HepG2 (cell line): ENCODE results near the gene RNLS. TPM values are rescaled to one million over a fixed set of nuclear protein-coding genes. Genes with fewer than 3 reads are reported as not detected.

Experiments used
- ATAC-seq: fragments of 200-7000 bp; cut with Tn5 transposase; 3 replicates; pipeline ENCODE4 v1.9.1; 2020; ENCODE audit warnings: mild to moderate bottlenecking, moderate library complexity
- BruUV-seq: library from RNA; stranded (reverse); fragments of 400-500 nt; replicated peaks from 2 replicates; lab custom pipeline; 2021; lab: Mats Ljungman, UMichigan
- CTCF ChIA-PET: fragments of 300-600 bp; formaldehyde crosslinking; extraction: SDS; loops from one replicate; lab custom pipeline; 2021; ENCODE audit warnings: low total read pairs, inconsistent platforms, low intra/inter-chr PET ratio; lab: Yijun Ruan, JAX
- POLR2A ChIA-PET: fragments of 350-600 bp; sonication (Branson Sonifier 250); formaldehyde crosslinking; loops from one replicate; lab custom pipeline; 2020; ENCODE audit warnings: antibody characterized with exemption, inconsistent platforms; lab: Yijun Ruan, JAX
- DNase-seq: peaks from one replicate; pipeline ENCODE4 v3.0.0-alpha.2; 2015; ENCODE audit warnings: low spot score
- FAIRE-seq: peaks from 3 replicates; lab custom pipeline; 2011; peaks lifted over from hg19 to GRCh38; lab: Jason Lieb, UNC
- H2AFZ ChIP-seq: one replicate; pipeline ENCODE4 v1.6.1; 2011; ENCODE audit warnings: low read length, inconsistent platforms
- H3K27ac ChIP-seq: fragments of 300-600 bp; 3 replicates; pipeline ENCODE4 v1.8.0; 2011; ENCODE audit warnings: mixed run types, mild to moderate bottlenecking, mixed read lengths, low read length, inconsistent platforms; ENCODE audit not compliant: insufficient read depth; ENCODE audit errors: extremely low read length
- H3K27me3 ChIP-seq, 2 experiments: fragments of 200-600 bp in 1 of 2; 2 replicates in 1 of 2; 3 replicates in 1 of 2; pipeline versions ENCODE4 v1.6.0 to v1.8.0; 2011; ENCODE audit warnings: low read length in 2 of 2, mild to moderate bottlenecking in 2 of 2, moderate library complexity in 2 of 2, inconsistent platforms in 1 of 2; ENCODE audit not compliant: insufficient read depth in 2 of 2, control insufficient read depth in 1 of 2
- H3K36me3 ChIP-seq, 2 experiments: fragments of 200-600 bp in 1 of 2; replicated peaks in 1 of 2; 2 replicates in 1 of 2; 3 replicates in 1 of 2; pipeline versions ENCODE4 v1.5.1 to v1.8.0; 2011; ENCODE audit warnings: low read length in 2 of 2, inconsistent platforms in 1 of 2; ENCODE audit not compliant: insufficient read depth in 2 of 2, control insufficient read depth in 1 of 2
- H3K4me1 ChIP-seq: 2 replicates; pipeline ENCODE4 v1.5.1; 2012; ENCODE audit warnings: low read length, inconsistent platforms; ENCODE audit not compliant: insufficient read depth
- H3K4me2 ChIP-seq: 2 replicates; pipeline ENCODE4 v1.6.0; 2011; ENCODE audit warnings: low read depth, low read length, inconsistent platforms
- H3K4me3 ChIP-seq, 3 experiments: fragments of 200-600 bp in 1 of 3; sonication (generic), shearing (Covaris generic) in 1 of 3; replicated peaks in 1 of 3; 2 replicates each; pipeline ENCODE4 v1.5.1; 2011 to 2016; ENCODE audit warnings: low read length in 3 of 3, inconsistent platforms in 2 of 3, low read depth in 2 of 3, mild to moderate bottlenecking in 2 of 3, control low read depth in 1 of 3, mixed read lengths in 1 of 3; ENCODE audit not compliant: insufficient read depth in 1 of 3
- H3K79me2 ChIP-seq: one replicate; pipeline ENCODE4 v1.6.1; 2011; ENCODE audit warnings: low read length, inconsistent platforms; ENCODE audit not compliant: insufficient read depth
- H3K9ac ChIP-seq: 2 replicates; pipeline ENCODE4 v1.6.0; 2011; ENCODE audit warnings: mild to moderate bottlenecking, low read depth, low read length, inconsistent platforms; ENCODE audit not compliant: insufficient read depth
- H3K9me3 ChIP-seq: 2 replicates; pipeline ENCODE4 v1.5.1; 2012; ENCODE audit warnings: mild to moderate bottlenecking, low read length
- H4K20me1 ChIP-seq: 2 replicates; pipeline ENCODE4 v1.6.0; 2011; ENCODE audit warnings: inconsistent platforms, mild to moderate bottlenecking, low read length, moderate library complexity; ENCODE audit not compliant: insufficient read depth
- AKAP8 ChIP-seq: sonication (generic); formaldehyde crosslinking; IDR thresholded peaks from 2 replicates; pipeline ENCODE4 v1.5.1; 2020; ENCODE audit warnings: mild to moderate bottlenecking, missing genetic modification reagents
- ATF5 ChIP-seq: sonication (generic); formaldehyde crosslinking; IDR thresholded peaks from 2 replicates; pipeline ENCODE4 v1.4.0; 2020; ENCODE audit warnings: mild to moderate bottlenecking, low read depth, missing genetic modification reagents
- BCL6 ChIP-seq: IDR thresholded peaks from 2 replicates; pipeline ENCODE4 v1.6.1; 2016; ENCODE audit warnings: missing genetic modification reagents, missing compliant biosample characterization
- DDIT3 ChIP-seq: sonication (generic); formaldehyde crosslinking; IDR thresholded peaks from 2 replicates; pipeline ENCODE4 v1.4.0; 2020; ENCODE audit warnings: mild to moderate bottlenecking, missing genetic modification reagents
- FOXO4 ChIP-seq: sonication (generic); formaldehyde crosslinking; conservative IDR thresholded peaks from 2 replicates; pipeline ENCODE4 v1.8.1; 2023; ENCODE audit warnings: missing genetic modification reagents
- GPN1 ChIP-seq: sonication (generic); formaldehyde crosslinking; IDR thresholded peaks from 2 replicates; pipeline ENCODE4 v1.5.1; 2020; ENCODE audit warnings: missing genetic modification reagents, borderline replicate concordance
- HOXD1 ChIP-seq: sonication (generic); formaldehyde crosslinking; IDR thresholded peaks from 2 replicates; pipeline ENCODE4 v1.5.0; 2020; ENCODE audit warnings: missing genetic modification reagents
- MED8 ChIP-seq: sonication (generic); formaldehyde crosslinking; IDR thresholded peaks from 2 replicates; pipeline ENCODE4 v1.8.1; 2023; ENCODE audit warnings: mild to moderate bottlenecking, missing genetic modification reagents; ENCODE audit not compliant: insufficient replicate concordance
- MEF2D ChIP-seq: sonication (generic); formaldehyde crosslinking; IDR thresholded peaks from 2 replicates; pipeline ENCODE4 v1.5.1; 2020; ENCODE audit warnings: mild to moderate bottlenecking, missing genetic modification reagents
- NR3C1 ChIP-seq: sonication (generic); formaldehyde crosslinking; IDR thresholded peaks from 2 replicates; pipeline ENCODE4 v1.4.0; 2020; ENCODE audit warnings: missing genetic modification reagents
- STAT6 ChIP-seq: sonication (generic); formaldehyde crosslinking; IDR thresholded peaks from 2 replicates; pipeline ENCODE4 v1.4.0; 2020; ENCODE audit warnings: missing genetic modification reagents, mild to moderate bottlenecking, borderline replicate concordance
- ZEB1 ChIP-seq: IDR thresholded peaks from 2 replicates; pipeline ENCODE4 v1.6.1; 2012; ENCODE audit warnings: mild to moderate bottlenecking, low read depth, inconsistent platforms; ENCODE audit not compliant: insufficient replicate concordance
- ZNF343 ChIP-seq: sonication (generic); formaldehyde crosslinking; IDR thresholded peaks from 2 replicates; pipeline ENCODE4 v1.4.0; 2020; ENCODE audit warnings: mild to moderate bottlenecking, missing genetic modification reagents
- ZNF451 ChIP-seq: sonication (generic); formaldehyde crosslinking; IDR thresholded peaks from 2 replicates; pipeline ENCODE4 v1.5.0; 2020; ENCODE audit warnings: mild to moderate bottlenecking, missing genetic modification reagents
- ZNF577 ChIP-seq: sonication (generic); formaldehyde crosslinking; IDR thresholded peaks from 2 replicates; pipeline ENCODE4 v1.4.0; 2020; ENCODE audit warnings: mild to moderate bottlenecking, low read depth, missing genetic modification reagents, borderline replicate concordance
- ZNF598 ChIP-seq: sonication (generic); formaldehyde crosslinking; IDR thresholded peaks from 2 replicates; pipeline ENCODE4 v1.5.1; 2020; ENCODE audit warnings: mild to moderate bottlenecking, missing genetic modification reagents, borderline replicate concordance
- ZNF75D ChIP-seq: sonication (generic); formaldehyde crosslinking; IDR thresholded peaks from 2 replicates; pipeline ENCODE4 v1.8.1; 2023; ENCODE audit warnings: missing genetic modification reagents, mild to moderate bottlenecking, borderline replicate concordance
- ZNF772 ChIP-seq: sonication (generic); formaldehyde crosslinking; IDR thresholded peaks from 2 replicates; pipeline ENCODE4 v1.5.0; 2020; ENCODE audit warnings: mild to moderate bottlenecking, missing genetic modification reagents
- in situ Hi-C: cut with HindIII; loops from 2 replicates; pipeline ENCODE4 v1.10.0; 2017; ENCODE audit warnings: low pct_unique_long_range_greater_than_20kb; ENCODE audit not compliant: extremely low pct_ligation_motif_present
- intact Hi-C: fragments of 100-400 bp; cut with micrococcal nuclease; formaldehyde crosslinking; loops from one replicate; pipeline ENCODE4 v1.10.0; 2022; ENCODE audit not compliant: unreplicated experiment
- polyA plus RNA-seq, 8 experiments: library from polyadenylated mRNA; depleted of rRNA in 3 of 8; stranded (reverse) in 7 of 8; unstranded in 1 of 8; fragments of >200 nt; fragmentation: Illumina TruSeq in 4 of 8; extraction: Trizol in 4 of 8; gene quantifications; 2 replicates each; pipeline versions ENCODE4 v1.2.1 to v1.2.3, GENCODE V29; 2011 to 2016; ENCODE audit warnings: low read depth in 4 of 8, missing spikeins in 1 of 8, mixed read lengths in 1 of 8; ENCODE audit not compliant: insufficient read depth in 1 of 8
- total RNA-seq, 5 experiments: library from RNA; depleted of rRNA; stranded (reverse); fragments of >200 nt; fragmentation: Illumina TruSeq; extraction: Trizol; gene quantifications; 2 replicates each; pipeline ENCODE4 v1.2.3, GENCODE V29; 2016; ENCODE audit warnings: low read depth in 1 of 5

Gene RNLS
- total and polyA plus RNA-seq, 2 of the 13 experiments (the other 11 are each of a cell fraction or from before 2014, with no cell fraction given), result not detected

- TF ChIP-seq FOXO4 (CRISPR knock-in tag), result no peak
- no peak for TF ChIP-seq ZNF598 (CRISPR knock-in tag)
- TF ChIP-seq ZNF577, result no peak
- TF ChIP-seq ZNF75D, result no peak
- TF ChIP-seq ZNF772 (CRISPR knock-in tag), result no peak
- no peak for TF ChIP-seq BCL6 (CRISPR knock-in tag)
- no peak for TF ChIP-seq ATF5 (CRISPR knock-in tag)
Observed at GRCh38 chr10:88291289-88292184, 291.6 kb downstream of the RNLS start (continued).

GRCh38 chr10:88289342-88289741 is 293.8 kb downstream of the RNLS start:
- Histone ChIP-seq H3K4me2 (no peak overlapping the region), H3K36me3 (no peaks in the 10 kb centered on the region), H3K79me2 (no peaks in the 10 kb centered on the region), H3K27me3 (no peaks in the 10 kb centered on the region), H3K9ac (no peak overlapping the region), H3K9me3 (no peaks in the 10 kb centered on the region), H3K4me1 (no peaks in the 10 kb centered on the region), H2AFZ (no peak overlapping the region), H4K20me1 (no peaks in the 10 kb centered on the region), H3K27ac (no peak overlapping the region), H3K4me3 (no peak overlapping the region)
- in situ Hi-C loops (no loop called here), intact Hi-C loops (no loop called here)
- DNase-seq (no peak), FAIRE-seq (no peak), ATAC-seq (no peak)
- BruUV-seq, result no TSS peak
- POLR2A ChIA-PET, result no interaction called here
- CTCF ChIA-PET, result no interaction called here
- no peak for TF ChIP-seq GPN1 (CRISPR knock-in tag)
- TF ChIP-seq AKAP8 (CRISPR knock-in tag), result no peak
- no peak for TF ChIP-seq ZNF451 (CRISPR knock-in tag)
- TF ChIP-seq MEF2D (CRISPR knock-in tag), result no peak
- no peak for TF ChIP-seq DDIT3
- no peak for TF ChIP-seq HOXD1 (CRISPR knock-in tag)
- no peak for TF ChIP-seq MED8 (CRISPR knock-in tag)
- TF ChIP-seq NR3C1 (CRISPR knock-in tag), result no peak
- TF ChIP-seq STAT6 (CRISPR knock-in tag), result no peak
- no peak for TF ChIP-seq ZNF343 (CRISPR knock-in tag)
- no peak for TF ChIP-seq ZEB1
